Subcutaneous adipose tissue (tissue), 4 donors: Measurements from ENCODE around the gene PIM3. TPM values are rescaled to one million over a fixed set of nuclear protein-coding genes. Genes with fewer than 3 reads are reported as not detected.

Experiments
- CTCF ChIP-seq: fragments of 450-650 bp; IDR thresholded peaks from one replicate; pipeline ENCODE4 v1.5.1; 2016; ENCODE audit warnings: low read depth, mild to moderate bottlenecking, control low read depth, antibody characterized with exemption, moderate library complexity
- total RNA-seq, 4 donors: library from RNA; depleted of rRNA; stranded (reverse); fragments of >200 nt; gene quantifications; one replicate each; pipeline ENCODE4 v1.1.0, GENCODE V29; 2016

PIM3 gene
- total RNA-seq, 4 donors from 2014 or later = 25.8 to 174 (median 59.0) TPM

GRCh38 chr22:49961601-49962011 lies 1.0 kb downstream of the PIM3 start:
- TF ChIP-seq CTCF = no peak

- TF ChIP-seq CTCF = no peak
Measured at GRCh38 chr22:49962012-49962750, 1.6 kb downstream of the PIM3 start.

GRCh38 chr22:49962751-49963646 lies 2.4 kb downstream of the PIM3 start:
- TF ChIP-seq CTCF = no peak

- no peak for TF ChIP-seq CTCF
Measured at GRCh38 chr22:49963647-49964026, 3.1 kb downstream of the PIM3 start.

- no peak for TF ChIP-seq CTCF
Measured at GRCh38 chr22:49964136-49965090, 3.8 kb downstream of the PIM3 start.

GRCh38 chr22:49965091-49966040 lies 4.8 kb downstream of the PIM3 start:
- TF ChIP-seq CTCF = no peak
